Activated CD4-positive, CD25-positive, alpha-beta regulatory T cell treated with anti-CD3 and anti-CD28 coated beads, Interleukin-2, amount 50 U/mL, for 24 hours (primary cell): Measurements from ENCODE around the gene COL13A1.

Experiments
- ATAC-seq, 2 donors: fragments of 150-1000 bp; cut with Tn5 transposase; one replicate each; pipeline ENCODE4 v1.10.0; 2021; ENCODE audit warnings: mild to moderate bottlenecking in 1 of 2, moderate library complexity in 1 of 2

The COL13A1 gene

GRCh38 chr10:69913606-69914382, 112.1 kb downstream of the COL13A1 start:
- no peak for ATAC-seq

- no peak for ATAC-seq
These were observed 112.9 kb downstream of the COL13A1 start for GRCh38 chr10:69914398-69915214.

DNA sequence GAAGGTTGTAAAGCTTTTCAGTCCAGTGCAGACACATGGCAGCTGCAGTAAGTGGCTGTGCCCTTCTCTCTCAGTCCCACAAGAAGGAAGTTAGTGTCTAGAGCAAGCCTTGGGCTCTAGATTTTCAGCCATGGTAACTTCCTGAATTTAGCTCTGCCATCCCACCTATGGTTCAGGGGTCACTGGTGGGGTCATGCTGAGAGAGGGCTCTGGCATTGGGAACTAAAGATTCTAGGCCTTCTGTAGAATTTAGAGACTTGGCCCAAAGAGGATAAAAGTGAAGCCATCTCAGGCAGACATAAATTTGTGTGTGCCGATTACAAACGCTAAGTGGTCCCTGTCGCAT, 113.5 kb downstream of the COL13A1 start:
- ATAC-seq: no peak

DNA sequence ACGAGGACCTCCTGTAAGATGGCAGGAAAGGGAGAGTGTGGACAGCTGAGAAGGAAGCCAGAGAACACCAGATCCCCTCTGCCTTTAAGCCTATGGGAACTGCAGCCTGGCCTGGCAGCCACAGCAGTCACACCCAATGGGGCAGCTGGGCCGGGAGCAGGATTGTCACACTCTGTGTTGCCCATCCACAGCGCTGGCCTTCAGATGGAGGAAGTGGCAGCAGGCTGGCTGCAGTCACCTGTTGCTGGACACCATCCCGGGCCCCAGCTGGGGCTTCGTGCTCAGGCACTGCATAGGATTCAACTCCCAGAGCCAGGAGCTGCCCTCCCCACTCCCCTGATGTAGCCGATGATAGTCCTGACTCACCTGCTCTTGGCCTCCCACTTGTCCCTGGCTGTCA, 114.4 kb downstream of the COL13A1 start:
- no peak for ATAC-seq

DNA sequence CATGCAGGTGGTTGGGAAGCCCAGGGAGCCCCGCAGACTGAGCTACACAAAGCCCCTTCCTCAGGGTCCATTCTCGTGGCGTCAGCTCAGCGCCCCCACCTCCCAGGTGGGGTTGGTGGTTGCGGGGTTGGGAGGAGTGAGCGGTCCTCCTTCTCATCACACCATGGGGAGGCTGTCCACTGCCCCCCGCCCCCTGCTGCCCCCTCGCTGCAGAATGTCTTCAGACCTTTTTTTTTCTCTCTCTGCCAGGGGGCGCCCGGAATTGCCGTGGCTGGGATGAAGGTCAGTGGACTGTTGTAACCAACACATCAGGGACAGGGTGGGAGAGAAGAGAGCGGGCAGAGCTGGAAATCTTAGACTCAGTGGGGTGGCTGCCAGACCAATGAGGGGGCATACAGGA, 116.3 kb downstream of the COL13A1 start:
- ATAC-seq: no peak

DNA sequence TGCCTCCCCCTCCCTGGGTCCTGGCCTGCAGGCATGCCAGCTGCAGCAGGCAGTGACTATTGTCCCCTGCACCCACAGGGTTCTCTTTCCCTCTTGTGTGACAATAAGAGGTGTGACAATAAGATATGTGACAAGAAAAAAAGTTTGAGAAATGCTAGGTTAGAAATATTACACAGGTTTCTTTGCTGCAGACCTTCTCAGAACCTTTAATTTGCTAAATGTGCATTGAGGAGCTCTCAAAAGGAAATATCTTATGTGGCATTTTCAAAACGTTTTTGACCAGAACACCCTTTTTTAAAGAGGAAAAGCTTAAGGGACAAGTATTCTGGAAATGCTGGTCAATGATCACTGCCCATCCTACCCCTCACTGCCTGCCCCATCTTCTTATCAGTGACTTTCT, 117.5 kb downstream of the COL13A1 start:
- no peak for ATAC-seq

DNA sequence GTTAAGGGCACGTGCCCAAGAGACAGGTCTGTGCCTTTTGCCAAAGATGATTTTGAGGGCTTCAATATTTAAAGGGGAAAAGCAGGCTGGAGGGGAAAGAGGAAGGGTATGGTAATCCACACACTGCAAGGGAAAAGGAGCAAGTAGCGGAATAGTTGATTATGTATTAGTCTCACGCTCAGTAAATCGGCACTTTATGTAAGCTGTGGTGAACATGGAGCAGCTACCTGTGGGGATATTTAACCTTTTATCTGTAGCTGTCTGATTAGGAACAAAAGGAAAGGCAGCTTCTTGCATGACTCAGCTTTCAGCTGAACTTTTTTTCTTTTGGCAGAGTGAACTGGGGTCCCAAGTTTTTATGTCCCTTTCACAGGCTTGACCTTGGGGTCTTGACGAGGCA, 123.4 kb downstream of the COL13A1 start:
- no peak for ATAC-seq

DNA sequence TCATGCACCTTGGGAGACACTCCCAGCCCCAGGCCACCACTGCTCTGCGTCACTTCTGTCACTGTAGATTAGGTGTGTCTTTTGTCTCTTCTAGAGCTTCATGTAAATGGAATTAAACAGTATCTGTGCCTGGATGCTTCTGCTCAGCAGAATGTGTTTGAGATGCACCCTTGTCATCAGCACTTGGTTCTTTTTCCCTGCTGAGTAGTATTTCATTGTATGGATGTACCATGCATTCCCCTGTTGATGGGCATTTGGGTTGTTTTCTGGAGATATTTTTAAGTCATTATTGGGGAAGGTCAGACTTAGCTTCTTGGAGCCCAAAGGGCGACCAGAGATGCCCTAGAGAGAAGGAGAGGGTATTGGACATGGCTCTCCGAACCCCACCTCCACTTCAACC, 126.6 kb downstream of the COL13A1 start:
- no peak for ATAC-seq

GRCh38 chr10:69929575-69929974, 127.9 kb downstream of the COL13A1 start:
- ATAC-seq: no peak

GRCh38 chr10:69934768-69935167, 133.1 kb downstream of the COL13A1 start:
- ATAC-seq: no peak

GRCh38 chr10:69936091-69936490, 134.4 kb downstream of the COL13A1 start:
- no peak for ATAC-seq

GRCh38 chr10:69938541-69938991, 136.9 kb downstream of the COL13A1 start:
- no peak for ATAC-seq

- no peak for ATAC-seq
These were observed 137.4 kb downstream of the COL13A1 start for GRCh38 chr10:69939061-69939460.

GRCh38 chr10:69939481-69939880, 137.8 kb downstream of the COL13A1 start:
- ATAC-seq: no peak

GRCh38 chr10:69941730-69942129, 140.0 kb downstream of the COL13A1 start:
- no peak for ATAC-seq

DNA sequence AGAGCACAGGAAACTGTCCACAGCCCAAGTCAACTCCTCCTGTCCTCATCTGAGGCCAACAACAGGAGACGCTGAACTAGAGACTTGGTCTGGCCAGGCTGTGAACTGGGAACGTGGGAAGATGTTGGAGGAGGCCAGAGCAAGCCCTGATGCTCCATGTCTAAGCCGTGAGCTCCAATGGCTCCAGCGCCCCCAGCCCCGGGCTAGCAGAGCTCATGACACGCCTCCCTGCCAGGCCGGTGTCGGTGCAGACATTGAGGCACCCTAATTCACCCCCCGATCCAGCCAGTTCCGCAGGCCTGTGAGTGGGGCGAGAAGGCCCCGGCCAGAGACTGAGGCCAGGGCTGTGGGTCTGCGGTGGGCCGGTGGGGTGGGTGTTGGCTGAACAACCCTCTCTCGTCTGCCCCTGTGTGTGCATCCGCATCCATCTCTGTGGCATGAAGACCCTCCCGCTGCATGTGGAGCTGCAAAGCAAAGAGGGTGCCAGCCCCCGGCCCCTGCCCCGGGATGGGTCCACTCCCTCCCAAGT, 141.7 kb downstream of the COL13A1 start:
- no peak for ATAC-seq

DNA sequence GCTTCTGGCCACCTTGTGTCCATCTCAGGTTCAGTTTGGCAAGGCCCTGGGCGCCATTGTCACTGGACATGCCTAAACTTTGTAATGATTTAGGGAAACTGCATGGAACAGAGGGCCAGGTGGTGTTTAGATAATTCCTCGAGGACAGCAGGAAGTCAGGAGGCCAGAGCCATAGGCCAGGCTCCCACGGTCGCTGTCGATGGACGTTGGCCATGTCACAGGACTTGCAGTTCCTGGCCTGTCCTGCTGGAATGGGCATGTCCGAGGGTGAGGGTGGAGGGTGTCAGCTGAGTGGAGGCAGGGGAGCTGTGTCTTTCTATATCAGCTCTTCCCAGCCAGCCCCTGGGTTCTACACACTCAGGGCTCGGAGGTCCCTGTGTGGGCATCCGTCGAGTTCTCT, 143.1 kb downstream of the COL13A1 start:
- ATAC-seq: no peak

DNA sequence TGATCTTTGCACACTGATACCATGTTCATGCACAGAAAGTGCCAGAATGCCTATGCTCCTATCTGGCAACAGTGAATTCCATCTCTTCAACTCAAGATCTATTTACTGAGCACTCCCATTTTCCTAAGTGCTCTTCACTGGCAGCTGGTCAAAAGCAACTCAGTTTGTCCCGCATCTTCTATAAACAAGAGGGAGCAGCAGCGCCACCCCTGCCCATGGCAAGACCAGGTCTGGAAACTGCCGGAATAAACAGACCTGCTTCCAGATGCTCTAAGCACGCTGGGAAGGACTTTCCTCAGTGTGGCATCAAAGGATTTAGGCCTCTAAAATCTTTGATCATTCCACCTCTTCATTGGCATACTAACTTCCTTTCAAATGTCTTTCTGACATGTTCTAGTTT, 146.6 kb downstream of the COL13A1 start:
- ATAC-seq: no peak

DNA sequence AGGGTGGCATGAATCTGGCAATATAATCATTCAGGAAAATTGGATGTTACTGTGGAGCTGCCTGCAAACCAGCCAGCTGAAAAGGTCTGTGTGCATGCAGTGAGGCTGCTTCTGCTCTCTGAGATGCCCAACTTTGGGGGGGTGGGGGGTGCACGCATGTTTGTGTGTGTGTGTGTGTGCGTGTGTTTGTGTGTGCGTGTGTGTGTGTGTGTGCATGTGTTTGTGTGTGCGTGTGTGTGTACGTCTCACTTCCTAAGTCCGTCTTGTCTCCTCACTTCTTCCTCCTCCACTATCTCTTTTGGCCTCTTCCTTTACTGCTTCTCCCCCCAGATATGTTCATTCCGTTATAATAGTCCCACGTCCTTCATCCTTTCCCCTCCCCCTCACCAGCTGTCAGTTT, 148.1 kb downstream of the COL13A1 start:
- ATAC-seq: no peak

- no peak for ATAC-seq
These were observed 150.0 kb downstream of the COL13A1 start for GRCh38 chr10:69951658-69952057.

DNA sequence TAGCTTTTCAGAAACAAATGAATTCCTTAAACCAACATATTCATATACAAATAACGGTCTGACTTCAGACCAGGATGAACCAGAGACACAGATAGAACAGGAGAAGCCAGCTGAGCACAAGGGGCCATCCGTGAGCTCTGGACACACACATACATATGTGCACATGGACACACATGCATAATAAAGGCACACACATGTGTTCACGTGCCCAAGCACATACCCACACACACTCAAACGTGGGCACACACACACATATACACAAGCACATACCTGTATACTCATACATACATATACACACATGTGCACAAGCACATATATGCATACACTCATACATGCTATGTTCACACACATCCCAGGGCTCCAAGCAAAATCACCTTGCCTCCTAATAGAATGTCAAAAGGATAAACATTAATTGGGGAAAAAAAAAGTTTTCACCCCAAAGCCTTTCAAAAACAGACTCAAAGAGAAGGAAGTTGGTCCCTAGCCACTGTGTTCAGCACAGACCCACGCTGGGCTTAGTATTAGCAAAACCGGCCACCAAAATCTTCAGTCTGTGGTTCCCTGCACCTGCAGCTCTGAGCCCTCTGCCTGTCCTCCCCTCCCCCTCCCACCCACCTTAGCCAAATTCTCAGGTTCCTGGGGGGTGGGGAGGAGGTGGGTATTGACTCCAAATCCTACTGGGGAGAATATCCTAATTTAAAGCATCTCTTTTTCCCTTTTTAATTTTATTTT, 150.5 kb downstream of the COL13A1 start:
- ATAC-seq: no peak

DNA sequence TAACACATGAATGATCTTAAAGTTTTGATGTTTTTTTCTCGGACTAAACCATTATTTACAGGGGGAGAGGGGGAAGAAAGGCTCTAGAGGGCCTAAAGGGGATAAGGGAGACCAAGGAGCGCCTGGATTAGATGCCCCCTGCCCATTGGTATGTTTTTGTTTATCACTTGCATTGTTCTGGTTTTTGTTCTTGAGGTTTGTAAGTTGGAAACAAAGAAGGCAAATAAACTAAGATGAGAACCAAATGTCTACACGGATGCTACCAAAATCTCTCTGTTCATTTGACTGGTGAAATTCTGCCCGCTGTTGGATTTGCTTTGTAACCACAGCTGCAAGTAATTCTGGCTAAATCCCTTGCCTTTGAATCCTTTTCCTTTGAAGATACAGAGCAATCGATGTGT, 151.1 kb downstream of the COL13A1 start:
- ATAC-seq: no peak

GRCh38 chr10:69953851-69954250, 152.1 kb downstream of the COL13A1 start:
- ATAC-seq: no peak
